Ascending aorta (tissue), 2 donors: Measurements from ENCODE around the gene DYNC1I2. TPM values are rescaled to one million over a fixed set of nuclear protein-coding genes. Genes with fewer than 3 reads are reported as not detected.
"Not testable (repeated sequence)": the region's sequence is repeated elsewhere in the genome, so short reads cannot be mapped to it uniquely, and the experiment has no call there.

Experiments
- DNase-seq, 2 donors: peaks; one replicate each; pipeline ENCODE4 v3.0.0-alpha.2; 2019; ENCODE audit warnings: low spot score in 2 of 2
- H3K27ac ChIP-seq, 2 donors: fragments of 200-600 bp; sonication (generic); one replicate each; pipeline ENCODE4 v1.5.1; 2016 to 2017; ENCODE audit warnings: mild to moderate bottlenecking in 1 of 2
- H3K27me3 ChIP-seq: fragments of 200-600 bp; sonication (generic); one replicate; pipeline ENCODE4 v1.5.1; 2017
- H3K36me3 ChIP-seq, 2 donors: fragments of 200-600 bp; sonication (generic); one replicate each; pipeline ENCODE4 v1.5.1; 2016
- H3K4me1 ChIP-seq, 2 donors: fragments of 200-600 bp; sonication (generic); one replicate each; pipeline ENCODE4 v1.5.1; 2016 to 2017; ENCODE audit warnings: mild to moderate bottlenecking in 1 of 2
- H3K4me3 ChIP-seq, 2 donors: fragments of 200-600 bp; sonication (generic); one replicate each; pipeline ENCODE4 v1.5.1; 2016 to 2017; ENCODE audit warnings: mild to moderate bottlenecking in 1 of 2
- H3K9me3 ChIP-seq, 2 donors: fragments of 200-600 bp; sonication (generic); one replicate each; pipeline ENCODE4 v1.5.1; 2016
- intact Hi-C: fragments of 100-400 bp; cut with DNase I; formaldehyde crosslinking; loops from one replicate; pipeline ENCODE4 v1.15.1; 2023
- total RNA-seq: library from RNA; depleted of rRNA; stranded (reverse); fragments of >200 nt; gene quantifications from one replicate; pipeline ENCODE4 v1.1.0, GENCODE V29; 2016
- TF ChIP-seq, protein P1 (sequence below), 3 experiments: fragments of 200-600 bp in 2 of 3; fragments of 450-650 bp in 1 of 3; sonication (generic) in 2 of 3; IDR thresholded peaks; one replicate each; pipeline ENCODE4 v1.5.1; 2016 to 2019; ENCODE audit warnings: antibody characterized with exemption in 3 of 3, mild to moderate bottlenecking in 1 of 3, moderate library complexity in 1 of 3

The DYNC1I2 gene
- total RNA-seq, 1 donor from 2014 or later, result 81.0 TPM

DNA sequence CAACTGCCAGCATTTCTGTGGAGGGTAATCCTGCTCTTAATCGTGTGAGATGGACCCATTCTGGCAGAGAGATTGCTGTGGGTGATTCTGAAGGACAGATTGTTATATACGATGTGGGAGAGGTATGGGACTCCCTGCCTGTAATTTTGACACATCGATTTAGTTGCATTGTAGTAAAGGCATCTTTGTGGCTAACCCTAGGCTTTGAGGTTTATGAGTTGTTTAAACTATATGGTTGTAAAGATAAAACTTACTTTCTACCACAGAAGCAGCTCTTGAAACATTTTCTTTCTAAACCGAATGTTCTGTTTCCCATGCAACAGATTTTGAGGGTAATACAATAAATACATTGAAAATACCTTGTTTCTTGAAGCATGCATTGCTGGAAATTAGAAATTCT is 58.5 kb downstream of the DYNC1I2 start:
- no peak overlapping the region for H3K4me3 ChIP-seq
- H3K27ac ChIP-seq, result no peak overlapping the region
- intact Hi-C loops, result no loop called here
- DNase-seq, result no peak
- no peaks in the 10 kb centered on the region for H3K9me3 ChIP-seq
- no peaks in the 10 kb centered on the region for H3K27me3 ChIP-seq
- H3K4me1 ChIP-seq, result no peaks in the 10 kb centered on the region
- peaks cover 52 to 77% of the 10 kb centered on the region in 2 donors for H3K36me3 ChIP-seq
- TF ChIP-seq, protein P1, sequence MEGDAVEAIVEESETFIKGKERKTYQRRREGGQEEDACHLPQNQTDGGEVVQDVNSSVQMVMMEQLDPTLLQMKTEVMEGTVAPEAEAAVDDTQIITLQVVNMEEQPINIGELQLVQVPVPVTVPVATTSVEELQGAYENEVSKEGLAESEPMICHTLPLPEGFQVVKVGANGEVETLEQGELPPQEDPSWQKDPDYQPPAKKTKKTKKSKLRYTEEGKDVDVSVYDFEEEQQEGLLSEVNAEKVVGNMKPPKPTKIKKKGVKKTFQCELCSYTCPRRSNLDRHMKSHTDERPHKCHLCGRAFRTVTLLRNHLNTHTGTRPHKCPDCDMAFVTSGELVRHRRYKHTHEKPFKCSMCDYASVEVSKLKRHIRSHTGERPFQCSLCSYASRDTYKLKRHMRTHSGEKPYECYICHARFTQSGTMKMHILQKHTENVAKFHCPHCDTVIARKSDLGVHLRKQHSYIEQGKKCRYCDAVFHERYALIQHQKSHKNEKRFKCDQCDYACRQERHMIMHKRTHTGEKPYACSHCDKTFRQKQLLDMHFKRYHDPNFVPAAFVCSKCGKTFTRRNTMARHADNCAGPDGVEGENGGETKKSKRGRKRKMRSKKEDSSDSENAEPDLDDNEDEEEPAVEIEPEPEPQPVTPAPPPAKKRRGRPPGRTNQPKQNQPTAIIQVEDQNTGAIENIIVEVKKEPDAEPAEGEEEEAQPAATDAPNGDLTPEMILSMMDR (IDR thresholded peaks at IDR 0.05), result no peak

DNA sequence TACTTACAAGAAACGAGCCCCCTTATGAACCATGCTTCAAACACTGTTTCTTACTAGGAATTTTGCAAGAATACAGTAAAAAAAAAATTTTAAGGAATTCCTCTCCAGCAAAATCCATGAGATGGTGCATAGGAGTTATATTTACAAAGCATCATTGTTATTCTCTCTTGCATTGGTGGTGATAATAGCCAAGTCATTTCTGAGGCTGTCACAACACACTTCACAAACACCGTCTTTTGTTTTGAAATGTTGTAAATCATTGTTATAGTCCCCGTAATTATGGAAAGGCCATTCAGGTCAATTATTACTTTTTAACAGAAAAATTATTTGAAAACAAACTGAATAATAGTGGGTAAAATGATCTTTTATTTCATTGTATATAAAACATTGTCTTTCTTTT is 60.1 kb downstream of the DYNC1I2 start:
- Histone ChIP-seq H3K36me3 (peaks cover 58 to 78% of the 10 kb centered on the region in 2 donors), H3K27me3 (no peaks in the 10 kb centered on the region), H3K9me3 (no peaks in the 10 kb centered on the region), H3K4me3 (no peak overlapping the region), H3K4me1 (no peaks in the 10 kb centered on the region), H3K27ac (no peak overlapping the region)
- intact Hi-C loops, result no loop called here
- TF ChIP-seq, protein P1 (IDR thresholded peaks at IDR 0.05), result no peak
- DNase-seq, result no peak

DNA sequence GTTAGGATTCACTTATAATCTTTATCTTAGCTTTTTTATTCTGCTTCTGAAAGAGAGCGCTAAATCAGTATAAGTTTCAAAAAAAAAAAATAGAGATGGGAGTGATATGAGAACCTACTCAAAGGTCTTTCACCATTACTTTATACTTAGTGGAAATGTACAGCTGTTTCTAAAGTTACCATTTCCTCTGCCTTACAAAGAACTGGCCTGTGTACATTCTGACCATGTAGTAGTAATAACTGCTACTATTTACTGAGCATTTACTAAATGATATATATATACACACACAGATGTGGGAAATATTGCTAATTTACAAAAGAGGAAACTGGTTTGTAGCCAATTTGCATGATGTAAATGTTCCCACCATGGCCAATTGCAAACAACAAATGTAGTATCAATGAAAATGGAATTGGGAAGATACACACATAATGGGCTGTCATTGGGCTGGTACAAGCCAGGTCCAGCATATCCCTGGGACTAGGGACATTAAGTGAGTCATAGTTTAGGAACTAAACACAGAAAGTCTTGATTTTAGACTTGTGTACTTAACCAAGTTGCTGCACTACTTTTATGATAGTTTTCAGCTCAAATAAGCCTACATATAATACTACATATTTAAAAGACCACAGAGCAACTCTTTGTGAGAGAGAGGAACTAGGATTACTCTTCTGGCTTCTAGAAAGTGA is 67.1 kb downstream of the DYNC1I2 start:
- H3K9me3 ChIP-seq, result peaks cover 0 to 4% of the 10 kb centered on the region in 2 donors
- H3K4me3 ChIP-seq, result no peak overlapping the region
- peaks cover 24 to 52% of the 10 kb centered on the region in 2 donors for H3K36me3 ChIP-seq
- TF ChIP-seq, protein P1 (IDR thresholded peaks at IDR 0.05), result no peak
- no peaks in the 10 kb centered on the region for H3K4me1 ChIP-seq
- intact Hi-C loops, result no loop called here
- DNase-seq, result no peak
- no peak overlapping the region for H3K27ac ChIP-seq
- H3K27me3 ChIP-seq, result no peaks in the 10 kb centered on the region

DNA sequence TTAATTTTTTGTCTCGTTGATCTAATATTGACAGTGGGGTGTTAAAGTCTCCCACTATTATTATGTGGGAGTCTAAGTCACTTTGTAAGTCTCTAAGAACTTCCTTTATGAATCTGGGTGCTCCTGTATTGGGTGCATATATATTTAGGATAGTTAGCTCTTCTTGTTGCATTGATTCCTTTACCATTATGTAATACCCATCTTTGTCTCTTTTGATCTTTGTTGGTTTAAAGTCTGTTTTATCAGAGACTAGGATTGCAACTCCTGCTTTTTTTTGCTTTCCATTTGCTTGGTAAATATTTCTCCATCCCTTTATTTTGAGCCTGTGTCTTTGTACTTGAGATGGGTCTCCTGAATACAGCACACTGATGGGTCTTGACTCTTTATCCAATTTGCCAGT is 71.5 kb downstream of the DYNC1I2 start:
- H3K27me3 ChIP-seq, DNase-seq, H3K4me1 ChIP-seq, H3K27ac ChIP-seq, intact Hi-C loops, H3K4me3 ChIP-seq, H3K9me3 ChIP-seq: not testable (repeated sequence)
- H3K36me3 ChIP-seq, result peaks cover 21 to 48% of the 10 kb centered on the region in 2 donors

DNA sequence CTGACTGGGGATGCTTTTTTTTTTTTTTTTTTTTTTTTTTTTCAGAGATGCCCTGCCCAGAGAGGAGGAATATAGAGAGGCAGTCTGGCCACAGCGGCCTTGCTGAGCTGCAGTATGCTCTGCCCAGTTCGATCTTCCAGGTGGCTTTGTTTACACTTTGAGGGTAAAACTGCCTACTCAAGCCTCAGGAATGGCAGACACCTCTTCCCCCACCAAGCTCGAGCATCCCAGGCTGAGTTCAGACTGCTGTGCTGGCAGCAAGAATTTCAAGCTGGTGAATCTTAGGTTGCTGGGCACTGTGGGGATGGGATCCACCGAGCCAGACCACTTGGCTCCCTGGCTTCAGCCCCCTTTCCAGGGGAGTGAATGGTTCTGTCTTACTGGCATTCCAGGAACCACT is 73.9 kb downstream of the DYNC1I2 start:
- peaks cover 16 to 39% of the 10 kb centered on the region in 2 donors for H3K36me3 ChIP-seq
- DNase-seq, intact Hi-C loops, H3K9me3 ChIP-seq, H3K4me1 ChIP-seq, H3K27ac ChIP-seq, H3K27me3 ChIP-seq, H3K4me3 ChIP-seq: not testable (repeated sequence)

DNA sequence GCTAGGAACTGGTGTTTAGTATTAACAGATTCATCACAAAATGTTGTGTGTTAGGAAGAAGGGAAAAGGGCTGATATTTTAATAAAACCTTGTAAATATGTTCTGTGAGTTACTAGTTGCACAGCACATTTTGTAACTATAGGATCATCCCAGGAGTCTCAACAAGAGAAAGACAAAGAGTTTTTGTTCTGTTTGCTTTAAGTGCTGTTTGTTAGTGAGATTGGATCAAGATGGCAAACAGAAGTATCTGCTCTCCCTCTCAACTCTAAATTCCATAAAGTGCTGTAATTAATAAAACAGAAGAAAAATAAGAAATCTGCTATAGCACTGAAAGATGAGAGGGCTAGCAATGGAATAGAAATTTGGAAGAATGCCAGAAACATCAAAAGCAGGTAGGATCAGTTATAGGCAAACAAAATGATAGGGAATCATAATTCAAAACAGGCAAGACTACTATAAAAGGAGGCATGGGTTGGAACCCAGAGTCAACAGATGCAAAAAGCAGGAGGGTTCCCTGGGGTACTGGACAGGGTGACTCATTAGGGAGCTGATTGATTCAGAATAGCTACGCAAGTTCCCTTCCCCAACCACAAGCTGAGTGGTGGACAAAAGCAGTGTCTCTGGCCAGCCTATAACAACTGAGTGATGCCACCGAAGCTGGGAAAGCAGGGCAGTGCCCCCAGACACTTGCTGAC is 75.8 kb downstream of the DYNC1I2 start:
- Histone ChIP-seq H3K4me3 (no peak overlapping the region), H3K9me3 (no peaks in the 10 kb centered on the region), H3K27me3 (no peaks in the 10 kb centered on the region), H3K36me3 (peaks cover 16 to 39% of the 10 kb centered on the region in 2 donors), H3K27ac (no peak overlapping the region), H3K4me1 (no peaks in the 10 kb centered on the region)
- no peak for DNase-seq
- intact Hi-C loops, result no loop called here
- TF ChIP-seq, protein P1 (IDR thresholded peaks at IDR 0.05), result no peak
